H1 (cell line): ENCODE data around the gene LRRC27. TPM values are rescaled to one million over a fixed set of nuclear protein-coding genes. Genes with fewer than 3 reads are reported as not detected.

Experiments used
- ATF2 ChIP-seq: IDR thresholded peaks from 2 replicates; pipeline ENCODE4 v1.6.1; 2012; ENCODE audit warnings: low read length, inconsistent platforms
- ATF3 ChIP-seq: IDR thresholded peaks from 2 replicates; pipeline ENCODE4 v1.6.1; 2011; ENCODE audit warnings: low read depth, mild to moderate bottlenecking, low read length; ENCODE audit not compliant: insufficient read depth
- CBX8 ChIP-seq: fragments of 300-800, 300-1000 bp; sonication (generic); IDR thresholded peaks from 2 replicates; pipeline ENCODE4 v1.7.1; 2016; ENCODE audit warnings: low read depth, low read length, borderline replicate concordance
- CEBPB ChIP-seq: IDR thresholded peaks from 2 replicates; pipeline ENCODE4 v1.6.1; 2012; ENCODE audit warnings: low read depth, low read length
- CHD2 ChIP-seq: IDR thresholded peaks from 2 replicates; pipeline ENCODE4 v1.6.1; 2012; ENCODE audit warnings: low read length, improper control_type of control experiment
- CREB1 ChIP-seq: IDR thresholded peaks from 2 replicates; pipeline ENCODE4 v1.6.1; 2012; ENCODE audit warnings: inconsistent platforms
- E2F6 ChIP-seq: IDR thresholded peaks from 2 replicates; pipeline ENCODE4 v1.6.1; 2012; ENCODE audit warnings: inconsistent platforms
- EGR1 ChIP-seq: IDR thresholded peaks from 2 replicates; pipeline ENCODE4 v1.6.1; 2011; ENCODE audit warnings: low read depth, low read length, borderline replicate concordance
- EP300 ChIP-seq, 2 experiments: IDR thresholded peaks; 1 replicate in 1 of 2; 2 replicates in 1 of 2; pipeline ENCODE4 v1.6.1; 2011 to 2012; ENCODE audit warnings: low read depth in 2 of 2, low read length in 2 of 2, mild to moderate bottlenecking in 2 of 2, borderline replicate concordance in 1 of 2, inconsistent platforms in 1 of 2, moderate library complexity in 1 of 2
- GTF2F1 ChIP-seq: IDR thresholded peaks from 2 replicates; pipeline ENCODE4 v1.6.1; 2012; ENCODE audit warnings: low read depth, low read length, improper control_type of control experiment, borderline replicate concordance
- HDAC6 ChIP-seq: IDR thresholded peaks from one replicate; pipeline ENCODE4 v1.7.1; 2012; ENCODE audit warnings: low read depth, mild to moderate bottlenecking, inconsistent platforms, low read length, moderate library complexity
- KDM4A ChIP-seq: IDR thresholded peaks from one replicate; pipeline ENCODE4 v1.7.1; 2012; ENCODE audit warnings: low read depth, mild to moderate bottlenecking, moderate library complexity, low read length, inconsistent platforms; ENCODE audit not compliant: severe bottlenecking
- MAFK ChIP-seq: IDR thresholded peaks from 2 replicates; pipeline ENCODE4 v1.6.1; 2012; ENCODE audit warnings: low read depth, mild to moderate bottlenecking, improper control_type of control experiment, low read length
- NRF1 ChIP-seq: IDR thresholded peaks from 2 replicates; pipeline ENCODE4 v1.6.1; 2011; ENCODE audit warnings: mild to moderate bottlenecking, low read depth, low read length, improper control_type of control experiment
- RAD21 ChIP-seq, 2 experiments: IDR thresholded peaks in 1 of 2; conservative IDR thresholded peaks in 1 of 2; 2 replicates each; pipeline ENCODE4 v1.6.1; 2011; ENCODE audit warnings: low read depth in 2 of 2, low read length in 2 of 2, improper control_type of control experiment in 1 of 2, inconsistent platforms in 1 of 2, mild to moderate bottlenecking in 1 of 2, moderate library complexity in 1 of 2
- RBBP5 ChIP-seq: IDR thresholded peaks from 2 replicates; pipeline ENCODE4 v1.7.1; 2012; ENCODE audit warnings: low read depth, mild to moderate bottlenecking, inconsistent platforms, low read length, moderate library complexity, borderline replicate concordance
- RXRA ChIP-seq: IDR thresholded peaks from 2 replicates; pipeline ENCODE4 v1.6.1; 2011; ENCODE audit warnings: low read depth, mild to moderate bottlenecking, low read length, moderate library complexity; ENCODE audit not compliant: insufficient read depth
- SIX5 ChIP-seq: IDR thresholded peaks from 2 replicates; pipeline ENCODE4 v1.6.1; 2011; ENCODE audit warnings: mild to moderate bottlenecking, low read depth, low read length
- SP1 ChIP-seq: IDR thresholded peaks from 2 replicates; pipeline ENCODE4 v1.6.1; 2011; ENCODE audit warnings: low read depth, low read length
- TBP ChIP-seq: IDR thresholded peaks from 2 replicates; pipeline ENCODE4 v1.6.1; 2011; ENCODE audit warnings: low read depth, low read length, improper control_type of control experiment
- TEAD4 ChIP-seq: IDR thresholded peaks from 2 replicates; pipeline ENCODE4 v1.6.1; 2012; ENCODE audit warnings: low read depth, low read length, inconsistent platforms, mixed read lengths
- USF2 ChIP-seq: IDR thresholded peaks from 2 replicates; pipeline ENCODE4 v1.6.1; 2011; ENCODE audit warnings: low read length, improper control_type of control experiment
- polyA plus RNA-seq, 7 experiments: library from polyadenylated mRNA; depleted of rRNA in 3 of 7; stranded (reverse) in 5 of 7; unstranded in 2 of 7; fragments of >200 nt in 5 of 7; fragments of 200-250 nt in 2 of 7; gene quantifications; 1 replicate in 5 of 7; 2 replicates in 1 of 7; 4 replicates in 1 of 7; pipeline versions ENCODE4 v1.2.1 to v1.2.3, GENCODE V29; 2011 to 2013; ENCODE audit warnings: missing spikeins in 2 of 7, mixed read lengths in 2 of 7
- total RNA-seq: library from RNA; stranded (reverse); fragmentation: NEBNext Ultra II Directional; extraction: Animal tissue kit (Norgen Biotek cat#: 25700); gene quantifications from 2 replicates; pipeline ENCODE4 v1.2.1, GENCODE V29; 2021

Gene LRRC27
- total and polyA plus RNA-seq, 2 of the 8 experiments (the other 6 are each of a cell fraction or from before 2014, with no cell fraction given) = 1.2 to 3.8 TPM

- no peak for TF ChIP-seq E2F6
- TF ChIP-seq SP1 = 0 out of 2 replicates have a peak, but pooled peaks have one; percentile 20
- no peak for TF ChIP-seq KDM4A
- TF ChIP-seq CHD2 = no peak
- no peak for TF ChIP-seq CEBPB
- no peak for TF ChIP-seq EP300 (IDR thresholded peaks at IDR 0.05; ENCODE audit: borderline replicate concordance in 1 of 2, low read depth in 2 of 2, low read length in 2 of 2)
- no peak for TF ChIP-seq NRF1
- no peak for TF ChIP-seq USF2
- no peak for TF ChIP-seq ATF3
- peak; percentile 58; the same call in 1 of the 2 replicates for TF ChIP-seq CREB1
- TF ChIP-seq GTF2F1 = no peak
- no peak for TF ChIP-seq RBBP5
- no peak for TF ChIP-seq TEAD4
- peak; percentile 68 to 76 for TF ChIP-seq RAD21 (IDR thresholded peaks at IDR 0.05 in 1 of 2, conservative IDR thresholded peaks at IDR 0.05 in 1 of 2; ENCODE audit: low read depth in 2 of 2, low read length in 2 of 2)
- TF ChIP-seq RXRA = no peak
- TF ChIP-seq ATF2 = no peak
- TF ChIP-seq HDAC6 = no peak
- no peak for TF ChIP-seq TBP
- TF ChIP-seq CBX8 = no peak
- TF ChIP-seq EGR1 = peak; percentile 94
- no peak for TF ChIP-seq MAFK
- TF ChIP-seq SIX5 = no peak
Observed at GRCh38 chr10:132387764-132388210, 55.8 kb downstream of the LRRC27 start (continued).
